ENCODE results near the gene CDR2L.

Gene CDR2L

DNA sequence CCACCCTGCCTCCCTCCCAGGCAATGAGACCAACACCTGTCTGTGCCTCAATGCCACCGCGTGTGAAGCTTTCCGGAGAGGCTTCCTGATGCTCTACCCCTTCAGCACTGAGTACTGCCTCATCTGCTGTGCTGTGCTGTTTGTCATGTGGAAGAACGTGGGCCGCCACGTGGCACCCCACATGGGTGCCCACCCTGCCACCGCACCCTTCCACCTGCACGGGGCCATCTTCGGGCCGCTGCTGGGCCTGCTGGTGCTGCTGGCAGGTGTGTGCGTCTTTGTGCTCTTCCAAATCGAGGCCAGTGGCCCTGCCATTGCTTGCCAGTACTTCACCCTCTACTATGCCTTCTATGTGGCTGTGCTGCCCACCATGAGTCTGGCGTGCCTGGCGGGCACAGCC lies 40.8 kb upstream of the CDR2L start:
- Histone ChIP-seq H3K36me3 (ENCODE audit: insufficient read depth, low read length) (no peaks in the 10 kb centered on the region), H3K9me2 (ENCODE audit: low read depth, low read length) (no peaks in the 10 kb centered on the region), H3K4me3 (ENCODE audit: low read depth, low read length, poor library complexity, severe bottlenecking) (no peak overlapping the region), H3K27ac (ENCODE audit: low read depth, low read length, poor library complexity, severe bottlenecking) (no peak overlapping the region), H4K20me1 (ENCODE audit: insufficient read depth, low read length) (no peaks in the 10 kb centered on the region), H3K27me3 (ENCODE audit: insufficient read depth, low read length) (peaks cover 6% of the 10 kb centered on the region; the same call in 1 of the 2 replicates), H3K4me1 (ENCODE audit: insufficient read depth, low read length, severe bottlenecking) (no peaks in the 10 kb centered on the region), H3K9me3 (ENCODE audit: low read length) (no peaks in the 10 kb centered on the region), H3K79me2 (ENCODE audit: insufficient read depth, low read length) (no peaks in the 10 kb centered on the region), H3F3A (ENCODE audit: insufficient read depth, low read length) (no peaks in the 10 kb centered on the region), H3K4me2 (ENCODE audit: low read length) (no peak overlapping the region), H2AFZ (ENCODE audit: low read length) (no peak overlapping the region), H3K9ac (ENCODE audit: low read length) (no peak overlapping the region)
- no peak for TF ChIP-seq EZH2 (IDR thresholded peaks at IDR 0.05; ENCODE audit: borderline replicate concordance, low read length)
- TF ChIP-seq, protein P1, sequence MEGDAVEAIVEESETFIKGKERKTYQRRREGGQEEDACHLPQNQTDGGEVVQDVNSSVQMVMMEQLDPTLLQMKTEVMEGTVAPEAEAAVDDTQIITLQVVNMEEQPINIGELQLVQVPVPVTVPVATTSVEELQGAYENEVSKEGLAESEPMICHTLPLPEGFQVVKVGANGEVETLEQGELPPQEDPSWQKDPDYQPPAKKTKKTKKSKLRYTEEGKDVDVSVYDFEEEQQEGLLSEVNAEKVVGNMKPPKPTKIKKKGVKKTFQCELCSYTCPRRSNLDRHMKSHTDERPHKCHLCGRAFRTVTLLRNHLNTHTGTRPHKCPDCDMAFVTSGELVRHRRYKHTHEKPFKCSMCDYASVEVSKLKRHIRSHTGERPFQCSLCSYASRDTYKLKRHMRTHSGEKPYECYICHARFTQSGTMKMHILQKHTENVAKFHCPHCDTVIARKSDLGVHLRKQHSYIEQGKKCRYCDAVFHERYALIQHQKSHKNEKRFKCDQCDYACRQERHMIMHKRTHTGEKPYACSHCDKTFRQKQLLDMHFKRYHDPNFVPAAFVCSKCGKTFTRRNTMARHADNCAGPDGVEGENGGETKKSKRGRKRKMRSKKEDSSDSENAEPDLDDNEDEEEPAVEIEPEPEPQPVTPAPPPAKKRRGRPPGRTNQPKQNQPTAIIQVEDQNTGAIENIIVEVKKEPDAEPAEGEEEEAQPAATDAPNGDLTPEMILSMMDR (IDR thresholded peaks at IDR 0.05; ENCODE audit: low read length) = no peak

DNA sequence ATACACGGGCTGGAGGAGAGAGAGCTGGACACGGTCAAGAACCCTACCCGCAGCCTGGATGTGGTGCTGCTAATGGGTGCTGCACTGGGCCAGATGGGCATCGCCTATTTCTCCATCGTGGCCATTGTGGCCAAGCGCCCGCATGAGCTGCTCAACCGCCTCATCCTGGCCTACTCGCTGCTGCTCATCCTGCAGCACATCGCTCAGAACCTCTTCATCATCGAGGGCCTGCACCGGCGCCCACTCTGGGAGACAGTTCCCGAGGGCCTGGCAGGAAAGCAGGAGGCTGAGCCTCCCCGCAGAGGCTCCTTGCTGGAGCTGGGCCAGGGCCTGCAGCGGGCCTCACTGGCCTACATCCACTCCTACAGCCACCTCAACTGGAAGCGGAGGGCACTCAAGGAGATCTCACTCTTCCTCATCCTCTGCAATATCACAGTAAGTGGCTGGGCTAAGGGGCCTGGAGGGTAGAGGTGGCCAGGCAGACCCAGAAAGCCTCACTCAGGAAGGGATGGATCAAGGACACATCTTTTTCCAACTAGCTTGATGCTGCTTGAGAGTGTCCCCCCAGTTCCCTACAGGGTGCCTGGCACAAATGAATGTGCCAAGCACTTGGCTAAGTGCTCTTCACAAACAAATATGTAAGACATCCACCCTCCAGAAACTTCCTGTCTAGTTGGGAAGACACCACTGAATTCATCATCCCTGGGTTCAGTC lies 40.2 kb upstream of the CDR2L start:
- Histone ChIP-seq H3K4me2 (ENCODE audit: low read length) (no peak overlapping the region), H3K4me3 (ENCODE audit: low read depth, low read length, poor library complexity, severe bottlenecking) (no peak overlapping the region), H2AFZ (ENCODE audit: low read length) (no peak overlapping the region), H3K9me2 (ENCODE audit: low read depth, low read length) (no peaks in the 10 kb centered on the region), H3K79me2 (ENCODE audit: insufficient read depth, low read length) (no peaks in the 10 kb centered on the region), H3F3A (ENCODE audit: insufficient read depth, low read length) (no peaks in the 10 kb centered on the region), H4K20me1 (ENCODE audit: insufficient read depth, low read length) (no peaks in the 10 kb centered on the region), H3K4me1 (ENCODE audit: insufficient read depth, low read length, severe bottlenecking) (no peaks in the 10 kb centered on the region), H3K9me3 (ENCODE audit: low read length) (no peaks in the 10 kb centered on the region), H3K36me3 (ENCODE audit: insufficient read depth, low read length) (no peaks in the 10 kb centered on the region), H3K27me3 (ENCODE audit: insufficient read depth, low read length) (peaks cover 6% of the 10 kb centered on the region; the same call in 1 of the 2 replicates), H3K9ac (ENCODE audit: low read length) (no peak overlapping the region), H3K27ac (ENCODE audit: low read depth, low read length, poor library complexity, severe bottlenecking) (no peak overlapping the region)
- TF ChIP-seq EZH2 (IDR thresholded peaks at IDR 0.05; ENCODE audit: borderline replicate concordance, low read length) = no peak
- TF ChIP-seq, protein P1 (IDR thresholded peaks at IDR 0.05; ENCODE audit: low read length) = no peak

DNA sequence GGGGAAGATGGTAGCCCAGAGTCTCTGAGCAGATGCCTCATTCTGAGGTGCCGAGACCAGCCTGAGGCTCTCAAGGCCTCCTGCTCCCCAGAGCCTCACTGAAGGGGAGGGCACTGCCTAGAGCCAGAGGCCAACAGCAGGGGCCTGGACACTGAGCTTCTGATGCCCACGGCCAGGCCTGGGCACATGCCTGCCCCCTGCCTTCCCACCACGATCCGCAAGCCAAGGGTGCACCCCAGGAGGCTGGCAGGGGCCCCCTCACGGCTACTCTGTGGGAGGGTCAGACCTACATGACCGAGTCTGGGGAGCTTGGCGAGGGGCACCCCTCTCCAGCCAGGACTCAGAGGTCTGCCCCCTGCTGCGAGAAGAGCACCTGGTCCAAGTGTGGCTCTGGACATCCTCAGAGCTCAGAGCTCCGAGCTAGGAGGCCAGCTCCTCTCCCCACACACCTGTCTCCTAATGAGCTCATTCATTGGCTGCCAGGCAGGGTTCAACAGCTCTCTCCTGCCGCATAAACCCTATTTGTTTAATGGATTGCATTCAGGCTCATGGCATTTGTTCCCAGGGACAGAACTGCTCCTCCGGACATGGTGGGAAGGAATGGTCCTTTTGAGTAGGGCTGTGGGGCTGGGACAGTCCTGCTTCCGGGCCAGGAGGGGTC lies 37.8 kb upstream of the CDR2L start:
- H3K9me3 ChIP-seq (ENCODE audit: low read length) = no peaks in the 10 kb centered on the region
- no peaks in the 10 kb centered on the region for H3K9me2 ChIP-seq (ENCODE audit: low read depth, low read length)
- no peaks in the 10 kb centered on the region for H3K36me3 ChIP-seq (ENCODE audit: insufficient read depth, low read length)
- no peak overlapping the region for H3K9ac ChIP-seq (ENCODE audit: low read length)
- H4K20me1 ChIP-seq (ENCODE audit: insufficient read depth, low read length) = no peaks in the 10 kb centered on the region
- no peaks in the 10 kb centered on the region for H3F3A ChIP-seq (ENCODE audit: insufficient read depth, low read length)
- TF ChIP-seq EZH2 (IDR thresholded peaks at IDR 0.05; ENCODE audit: borderline replicate concordance, low read length) = no peak
- H3K4me1 ChIP-seq (ENCODE audit: insufficient read depth, low read length, severe bottlenecking) = no peaks in the 10 kb centered on the region
- no peak overlapping the region for H3K4me3 ChIP-seq (ENCODE audit: low read depth, low read length, poor library complexity, severe bottlenecking)
- no peak overlapping the region for H3K27ac ChIP-seq (ENCODE audit: low read depth, low read length, poor library complexity, severe bottlenecking)
- H3K4me2 ChIP-seq (ENCODE audit: low read length) = no peak overlapping the region
- no peaks in the 10 kb centered on the region; the same call in 1 of the 2 replicates for H3K27me3 ChIP-seq (ENCODE audit: insufficient read depth, low read length)
- no peak overlapping the region for H2AFZ ChIP-seq (ENCODE audit: low read length)
- no peaks in the 10 kb centered on the region for H3K79me2 ChIP-seq (ENCODE audit: insufficient read depth, low read length)

Data from OCI-LY1 (cell line).